ENCODE results near the gene CXorf66. TPM values are rescaled to one million over a fixed set of nuclear protein-coding genes. Genes with fewer than 3 reads are reported as not detected.
A peak's percentile ranks its signal among the peaks of the same experiment; 100 is the strongest.

CXorf66 gene
- total RNA-seq, 1 experiment from 2014 or later = not detected

DNA sequence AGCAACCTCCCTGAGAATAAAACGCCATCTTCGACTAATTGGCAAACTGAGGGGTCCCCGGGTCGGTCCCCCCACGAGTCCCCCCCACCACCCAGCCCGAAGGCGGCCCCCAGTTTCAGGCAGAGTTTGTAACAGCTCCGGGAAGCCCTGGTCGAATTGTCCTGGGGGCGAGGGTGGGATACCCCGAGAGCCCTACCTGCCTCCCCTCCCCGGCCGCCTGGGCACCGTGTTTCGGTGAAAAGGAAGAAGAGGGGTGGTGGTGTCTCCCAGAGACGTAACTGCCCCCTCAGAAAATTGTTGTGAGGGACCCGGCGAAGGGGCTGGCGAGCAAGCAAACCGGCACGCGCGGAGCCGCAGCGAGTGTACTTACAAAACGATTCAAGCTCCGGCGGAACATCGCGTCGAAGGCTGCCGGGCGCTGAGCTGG lies 33.7 kb downstream of the CXorf66 start:
- intact Hi-C loops (cut with micrococcal nuclease; ENCODE audit: unreplicated experiment) = loop anchor here (2.0 to 5.0 kb wide), 2 partner anchors 41 to 104 kb away; no protein-coding TSS in a partner anchor
- peaks cover 18% of the 10 kb centered on the region for H3K4me1 Mint-ChIP-seq (ENCODE audit: low read depth, unreplicated experiment)
- H3K4me3 Mint-ChIP-seq (ENCODE audit: low read depth, unreplicated experiment) = peak overlapping the region; percentile 86
- TF ChIP-seq, protein P1, sequence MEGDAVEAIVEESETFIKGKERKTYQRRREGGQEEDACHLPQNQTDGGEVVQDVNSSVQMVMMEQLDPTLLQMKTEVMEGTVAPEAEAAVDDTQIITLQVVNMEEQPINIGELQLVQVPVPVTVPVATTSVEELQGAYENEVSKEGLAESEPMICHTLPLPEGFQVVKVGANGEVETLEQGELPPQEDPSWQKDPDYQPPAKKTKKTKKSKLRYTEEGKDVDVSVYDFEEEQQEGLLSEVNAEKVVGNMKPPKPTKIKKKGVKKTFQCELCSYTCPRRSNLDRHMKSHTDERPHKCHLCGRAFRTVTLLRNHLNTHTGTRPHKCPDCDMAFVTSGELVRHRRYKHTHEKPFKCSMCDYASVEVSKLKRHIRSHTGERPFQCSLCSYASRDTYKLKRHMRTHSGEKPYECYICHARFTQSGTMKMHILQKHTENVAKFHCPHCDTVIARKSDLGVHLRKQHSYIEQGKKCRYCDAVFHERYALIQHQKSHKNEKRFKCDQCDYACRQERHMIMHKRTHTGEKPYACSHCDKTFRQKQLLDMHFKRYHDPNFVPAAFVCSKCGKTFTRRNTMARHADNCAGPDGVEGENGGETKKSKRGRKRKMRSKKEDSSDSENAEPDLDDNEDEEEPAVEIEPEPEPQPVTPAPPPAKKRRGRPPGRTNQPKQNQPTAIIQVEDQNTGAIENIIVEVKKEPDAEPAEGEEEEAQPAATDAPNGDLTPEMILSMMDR (IDR thresholded peaks at IDR 0.05; ENCODE audit: unreplicated experiment) = no peak
- no peak overlapping the region for H3K27ac Mint-ChIP-seq (ENCODE audit: unreplicated experiment)
- CTCF ChIA-PET = no interaction called here
- H3K9me3 Mint-ChIP-seq (ENCODE audit: low read depth, unreplicated experiment) = no peaks in the 10 kb centered on the region
- DNase-seq = no peak
- no peaks in the 10 kb centered on the region for H3K27me3 Mint-ChIP-seq (ENCODE audit: unreplicated experiment)
- H3K36me3 Mint-ChIP-seq (ENCODE audit: insufficient read depth, unreplicated experiment) = peaks cover 30% of the 10 kb centered on the region
- BruUV-seq (replicated peaks) = no TSS peak

DNA sequence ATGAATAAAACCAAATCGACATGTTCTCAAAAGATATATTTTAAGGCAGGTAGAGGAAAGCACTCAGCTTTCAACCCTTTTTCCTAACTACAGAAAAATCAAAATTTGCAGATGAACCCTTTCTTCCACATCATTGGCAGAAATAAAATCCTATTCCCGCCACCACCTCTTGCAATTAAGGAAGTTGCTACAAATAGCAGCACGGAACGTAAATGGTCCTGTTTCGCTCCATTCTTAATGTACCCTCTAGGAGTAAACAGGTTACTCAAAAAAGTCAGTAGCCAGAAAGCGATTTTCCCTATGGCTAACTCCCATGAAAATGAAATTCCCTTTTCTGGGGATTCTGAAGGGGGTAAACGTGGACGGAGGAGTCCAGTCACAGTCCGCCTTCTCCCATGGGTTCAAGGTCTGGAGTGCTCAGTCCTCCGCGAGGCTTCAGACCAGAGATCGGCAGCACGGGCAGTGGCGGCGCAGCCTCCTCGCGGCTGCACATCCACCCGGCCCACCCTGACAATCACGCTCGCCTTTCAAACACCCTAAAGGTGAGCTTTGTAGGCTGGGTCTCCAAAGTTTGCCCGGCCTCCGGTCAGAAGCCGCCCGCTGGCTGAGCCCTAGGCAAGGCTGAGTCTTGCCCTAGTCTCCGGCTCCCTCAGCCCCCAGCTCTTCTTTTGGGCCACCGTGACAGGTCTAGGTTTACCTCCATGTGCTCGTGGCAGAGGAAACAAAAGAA lies 34.2 kb downstream of the CXorf66 start:
- DNase-seq = peak; percentile 19
- Mint-ChIP-seq H3K27ac (ENCODE audit: unreplicated experiment) (no peak overlapping the region), H3K4me3 (ENCODE audit: low read depth, unreplicated experiment) (peak overlapping the region; percentile 86), H3K9me3 (ENCODE audit: low read depth, unreplicated experiment) (no peaks in the 10 kb centered on the region), H3K27me3 (ENCODE audit: unreplicated experiment) (no peaks in the 10 kb centered on the region), H3K4me1 (ENCODE audit: low read depth, unreplicated experiment) (peaks cover 18% of the 10 kb centered on the region), H3K36me3 (ENCODE audit: insufficient read depth, unreplicated experiment) (peaks cover 30% of the 10 kb centered on the region)
- no TSS peak for BruUV-seq (replicated peaks)
- TF ChIP-seq, protein P1 (IDR thresholded peaks at IDR 0.05; ENCODE audit: unreplicated experiment) = no peak
- intact Hi-C loops (cut with micrococcal nuclease; ENCODE audit: unreplicated experiment) = loop anchor here (2.0 to 5.0 kb wide), 2 partner anchors 40 to 104 kb away; no protein-coding TSS in a partner anchor
- CTCF ChIA-PET = no interaction called here

DNA sequence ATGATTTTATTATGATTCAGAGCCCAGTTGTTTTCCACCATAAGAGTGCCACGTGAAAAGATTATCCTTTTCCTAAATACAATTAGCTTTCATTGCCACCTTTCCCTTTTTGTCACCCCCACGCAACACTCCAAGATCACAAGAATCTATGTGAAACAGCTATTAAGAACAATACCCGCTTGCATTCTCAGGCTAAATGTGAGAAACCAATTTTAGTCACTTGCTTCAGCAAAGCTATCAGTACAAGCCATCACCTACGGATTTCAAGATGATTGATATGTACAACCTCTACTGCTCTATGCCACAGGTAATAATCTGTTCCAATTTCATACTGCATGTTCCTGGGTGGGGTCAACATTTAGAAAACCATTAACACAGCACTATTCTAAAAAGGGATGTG lies 34.9 kb downstream of the CXorf66 start:
- TSS peak; percentile 34 for BruUV-seq (replicated peaks)
- Mint-ChIP-seq H3K36me3 (ENCODE audit: insufficient read depth, unreplicated experiment) (peaks cover 30% of the 10 kb centered on the region), H3K4me1 (ENCODE audit: low read depth, unreplicated experiment) (peaks cover 18% of the 10 kb centered on the region), H3K27me3 (ENCODE audit: unreplicated experiment) (no peaks in the 10 kb centered on the region), H3K27ac (ENCODE audit: unreplicated experiment) (no peak overlapping the region), H3K9me3 (ENCODE audit: low read depth, unreplicated experiment) (no peaks in the 10 kb centered on the region), H3K4me3 (ENCODE audit: low read depth, unreplicated experiment) (peak overlapping the region; percentile 86)
- intact Hi-C loops (cut with micrococcal nuclease; ENCODE audit: unreplicated experiment) = loop anchor here (2.0 to 5.0 kb wide), 2 partner anchors 40 to 103 kb away; no protein-coding TSS in a partner anchor
- CTCF ChIA-PET = no interaction called here
- DNase-seq = no peak
- TF ChIP-seq, protein P1 (IDR thresholded peaks at IDR 0.05; ENCODE audit: unreplicated experiment) = no peak

DNA sequence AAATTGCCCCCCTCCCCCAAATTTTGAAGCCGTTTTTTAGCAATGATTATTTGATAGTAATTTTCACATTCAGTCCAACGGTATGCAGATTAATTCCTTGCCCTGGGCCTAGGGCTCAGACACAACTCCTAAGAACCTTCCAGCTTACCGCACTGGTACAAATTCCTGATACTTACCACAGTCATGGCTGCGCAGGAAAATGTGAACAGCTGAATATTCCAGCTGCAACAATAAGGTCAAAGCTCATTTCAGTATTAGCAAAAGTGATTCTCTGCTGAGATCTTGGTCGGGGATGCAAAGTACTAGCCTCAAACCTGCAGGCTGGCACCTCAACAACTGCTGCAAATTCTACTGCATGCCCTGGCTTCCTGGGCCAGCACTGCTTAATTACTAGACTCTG lies 35.4 kb downstream of the CXorf66 start:
- no peak for DNase-seq
- Mint-ChIP-seq H3K36me3 (ENCODE audit: insufficient read depth, unreplicated experiment) (peaks cover 30% of the 10 kb centered on the region), H3K4me3 (ENCODE audit: low read depth, unreplicated experiment) (peak overlapping the region; percentile 86), H3K27ac (ENCODE audit: unreplicated experiment) (no peak overlapping the region), H3K9me3 (ENCODE audit: low read depth, unreplicated experiment) (no peaks in the 10 kb centered on the region), H3K4me1 (ENCODE audit: low read depth, unreplicated experiment) (peaks cover 18% of the 10 kb centered on the region), H3K27me3 (ENCODE audit: unreplicated experiment) (no peaks in the 10 kb centered on the region)
- intact Hi-C loops (cut with micrococcal nuclease; ENCODE audit: unreplicated experiment) = loop anchor here (2.0 to 5.0 kb wide), 2 partner anchors 39 to 103 kb away; no protein-coding TSS in a partner anchor
- TF ChIP-seq, protein P1 (IDR thresholded peaks at IDR 0.05; ENCODE audit: unreplicated experiment) = no peak
- no TSS peak for BruUV-seq (replicated peaks)
- CTCF ChIA-PET = no interaction called here
